GM12875 (cell line): ENCODE measurements around the gene HLF.

Experiments used
- H3K4me3 ChIP-seq: one replicate; pipeline ENCODE4 v1.5.1; 2011; ENCODE audit warnings: low read depth, low read length, control low read depth
- TF ChIP-seq, protein P1 (sequence below): IDR thresholded peaks from 2 replicates; pipeline ENCODE4 v1.5.1; 2011; ENCODE audit warnings: low read depth, mild to moderate bottlenecking, control low read depth, inconsistent platforms, low read length, moderate library complexity, borderline replicate concordance; ENCODE audit not compliant: insufficient read depth

The HLF gene

DNA sequence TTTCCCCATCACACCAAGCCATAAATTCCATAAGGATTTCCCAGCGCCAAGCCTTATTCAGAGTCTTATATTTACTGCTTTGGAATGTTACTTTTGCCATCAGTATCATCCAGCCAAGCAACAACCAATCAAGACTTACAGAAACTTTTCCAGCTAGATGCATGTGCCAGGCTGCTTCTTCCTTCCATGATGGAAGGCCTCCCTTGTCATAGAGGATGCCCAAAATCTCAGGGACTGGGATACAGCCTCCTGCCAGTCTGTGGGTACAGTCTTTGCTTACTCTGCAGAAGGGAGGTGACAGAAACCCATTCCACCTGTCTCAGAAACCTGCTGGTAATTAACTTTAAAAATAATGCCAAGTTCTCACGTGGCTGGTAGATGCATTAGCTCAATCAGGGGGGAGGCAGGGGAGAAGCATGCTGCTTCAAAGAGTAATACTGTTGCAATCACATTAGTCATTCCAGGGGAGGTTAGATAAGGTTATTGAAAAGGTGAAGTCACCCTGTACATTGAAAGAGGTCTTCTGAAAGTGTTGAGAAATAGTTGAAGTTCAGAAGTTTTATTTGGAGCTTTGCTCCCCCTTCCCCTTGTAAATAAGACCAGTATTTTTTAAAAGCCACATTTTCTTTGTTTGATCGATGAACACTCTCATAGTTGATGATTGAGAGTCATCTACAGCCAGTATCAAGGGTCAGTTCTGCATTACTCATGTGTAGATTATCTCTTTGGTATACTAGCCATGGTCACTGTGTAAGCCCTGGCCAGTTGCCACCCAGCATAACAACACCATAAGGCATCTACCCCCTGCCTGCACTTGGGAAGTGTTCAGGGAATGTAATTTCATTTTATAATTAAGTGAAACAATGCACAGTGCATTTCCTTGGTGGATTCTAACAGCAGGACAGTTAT, 22.2 kb downstream of the HLF start:
- TF ChIP-seq, protein P1, sequence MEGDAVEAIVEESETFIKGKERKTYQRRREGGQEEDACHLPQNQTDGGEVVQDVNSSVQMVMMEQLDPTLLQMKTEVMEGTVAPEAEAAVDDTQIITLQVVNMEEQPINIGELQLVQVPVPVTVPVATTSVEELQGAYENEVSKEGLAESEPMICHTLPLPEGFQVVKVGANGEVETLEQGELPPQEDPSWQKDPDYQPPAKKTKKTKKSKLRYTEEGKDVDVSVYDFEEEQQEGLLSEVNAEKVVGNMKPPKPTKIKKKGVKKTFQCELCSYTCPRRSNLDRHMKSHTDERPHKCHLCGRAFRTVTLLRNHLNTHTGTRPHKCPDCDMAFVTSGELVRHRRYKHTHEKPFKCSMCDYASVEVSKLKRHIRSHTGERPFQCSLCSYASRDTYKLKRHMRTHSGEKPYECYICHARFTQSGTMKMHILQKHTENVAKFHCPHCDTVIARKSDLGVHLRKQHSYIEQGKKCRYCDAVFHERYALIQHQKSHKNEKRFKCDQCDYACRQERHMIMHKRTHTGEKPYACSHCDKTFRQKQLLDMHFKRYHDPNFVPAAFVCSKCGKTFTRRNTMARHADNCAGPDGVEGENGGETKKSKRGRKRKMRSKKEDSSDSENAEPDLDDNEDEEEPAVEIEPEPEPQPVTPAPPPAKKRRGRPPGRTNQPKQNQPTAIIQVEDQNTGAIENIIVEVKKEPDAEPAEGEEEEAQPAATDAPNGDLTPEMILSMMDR: no peak

DNA sequence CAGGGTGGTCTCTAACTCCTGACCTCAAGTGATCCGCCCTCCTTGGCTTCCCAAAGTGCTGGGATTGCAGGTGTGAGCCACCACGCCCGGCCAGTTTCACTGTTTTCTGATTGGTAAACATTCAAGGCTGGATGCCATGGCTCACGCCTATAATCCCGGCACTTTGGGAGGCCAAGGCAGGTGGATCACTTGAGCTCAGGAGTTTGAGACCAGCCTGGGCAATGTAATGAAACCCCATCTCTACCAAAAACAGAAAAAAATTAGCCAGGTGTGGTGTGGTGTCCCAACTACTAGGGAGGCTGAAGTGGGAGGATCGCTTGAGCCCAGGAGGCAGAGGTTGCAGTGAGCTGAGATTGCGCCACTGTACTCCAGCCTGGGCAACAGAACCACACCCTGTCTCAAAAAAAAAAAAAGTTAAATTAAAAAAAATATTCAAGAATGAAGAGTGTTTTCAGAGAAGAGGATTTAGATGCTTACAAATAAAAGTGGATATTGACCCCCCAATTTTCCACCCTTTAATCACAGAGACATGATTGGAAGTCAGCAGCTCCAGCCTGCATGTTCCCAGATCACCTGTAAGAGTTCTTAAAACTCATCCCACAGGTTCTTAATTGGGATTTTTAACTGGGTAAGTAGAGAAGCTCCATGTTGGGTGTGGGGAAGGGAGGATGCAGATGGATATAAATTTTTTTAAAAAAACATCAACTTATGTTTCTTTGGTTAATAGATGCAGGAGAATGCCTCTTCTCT, 23.8 kb downstream of the HLF start:
- TF ChIP-seq, protein P1: no peak
- H3K4me3 ChIP-seq: no peak overlapping the region

More for the DNA sequence above, 22.2 kb downstream of the HLF start:
- no peak overlapping the region for H3K4me3 ChIP-seq

DNA sequence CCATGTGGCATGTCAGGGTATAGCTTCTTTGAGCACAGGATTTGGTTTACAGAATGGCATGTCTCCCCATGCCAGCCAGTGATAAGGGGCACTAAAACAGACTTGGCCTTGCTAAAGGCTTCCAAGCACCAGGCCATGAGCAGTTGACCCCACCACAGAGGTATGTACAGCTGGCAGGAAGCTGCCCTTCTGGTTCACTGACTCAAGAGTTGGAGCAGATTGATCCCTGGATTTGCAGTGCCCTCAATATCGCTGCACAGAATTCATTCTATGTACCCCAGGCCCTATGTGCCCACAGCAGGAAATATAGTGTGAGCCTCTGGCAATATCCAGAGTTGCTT, 24.3 kb downstream of the HLF start:
- TF ChIP-seq, protein P1: no peak
- H3K4me3 ChIP-seq: no peak overlapping the region

DNA sequence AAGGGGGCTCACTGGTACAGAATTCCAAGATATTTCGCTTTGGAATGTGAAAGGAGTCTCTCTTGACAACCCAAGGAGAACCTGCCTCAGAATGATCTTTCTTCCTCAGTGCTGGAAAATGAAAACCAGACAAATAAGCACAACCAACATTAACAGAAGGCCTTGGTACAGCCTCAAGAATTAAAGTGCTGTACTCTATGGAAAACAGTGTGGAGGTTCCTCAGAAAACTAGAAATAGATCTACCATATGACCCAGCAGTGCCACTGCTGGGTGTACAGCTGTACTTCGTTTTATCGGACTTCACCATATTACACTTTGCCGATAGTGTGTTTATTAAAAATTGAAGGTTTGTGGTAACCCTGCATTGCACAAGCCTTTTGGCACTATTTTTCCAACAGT, 25.2 kb downstream of the HLF start:
- no peak overlapping the region for H3K4me3 ChIP-seq
- TF ChIP-seq, protein P1: no peak

DNA sequence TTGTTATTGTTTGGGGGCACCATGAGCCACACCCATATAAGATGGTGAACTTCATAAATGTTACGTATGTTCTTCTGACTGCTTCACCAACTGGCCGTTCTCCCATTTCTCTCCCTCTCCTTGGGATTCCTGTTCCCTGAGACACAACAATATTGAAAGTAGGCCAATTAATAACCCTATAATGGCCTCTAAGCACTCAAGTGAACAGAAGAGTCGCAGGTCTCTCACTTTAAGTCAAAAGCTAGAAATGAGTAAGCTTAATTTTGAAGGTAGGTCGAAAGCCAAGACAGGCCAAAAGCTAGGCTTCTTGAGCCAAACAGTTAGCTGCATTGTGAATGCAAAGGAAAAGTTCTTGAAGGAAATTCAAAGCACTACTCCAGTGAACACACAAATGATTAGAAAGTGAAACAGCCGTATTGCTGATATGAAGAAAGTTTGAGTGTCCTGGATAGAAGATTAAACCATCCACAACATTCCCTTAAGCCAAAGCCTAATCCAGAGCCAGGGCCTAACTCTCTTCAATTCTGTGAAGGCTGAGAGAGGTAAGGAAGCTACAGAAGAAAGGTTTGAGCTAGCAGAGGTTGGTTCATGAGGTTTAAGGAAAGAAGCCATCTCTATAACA, 25.8 kb downstream of the HLF start:
- TF ChIP-seq, protein P1: no peak
- H3K4me3 ChIP-seq: no peak overlapping the region

DNA sequence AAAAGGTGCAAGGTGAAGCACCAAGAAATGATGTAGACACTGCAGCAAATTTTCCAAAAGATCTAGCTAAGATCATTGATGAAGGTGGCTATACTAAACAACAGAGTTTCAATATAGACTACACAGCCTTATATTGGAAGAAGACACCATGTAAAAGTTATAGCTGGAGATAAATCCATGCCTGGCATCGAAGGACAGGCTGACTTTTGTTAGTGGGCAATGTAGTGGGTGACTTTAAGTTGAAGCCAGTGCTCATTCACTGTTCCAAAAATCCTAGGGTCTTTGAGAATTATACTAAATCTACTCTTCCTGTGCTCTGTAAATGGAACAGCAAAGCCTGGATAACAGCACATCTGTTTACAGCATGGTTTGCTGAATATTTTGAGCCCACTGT, 26.4 kb downstream of the HLF start:
- TF ChIP-seq, protein P1: no peak
- no peak overlapping the region for H3K4me3 ChIP-seq
